ENCODE results near the gene CALML6. TPM values are rescaled to one million over a fixed set of nuclear protein-coding genes. Genes with fewer than 3 reads are reported as not detected.

Gene CALML6
- total RNA-seq, 1 donor from 2014 or later, result 0.32 TPM

- intact Hi-C loops (cut with micrococcal nuclease), result no loop called here
- no peak for DNase-seq (ENCODE audit: low spot score)
- Mint-ChIP-seq H3K36me3 (ENCODE audit: low read depth) (no peaks in the 10 kb centered on the region), H3K27me3 (ENCODE audit: low read depth) (peaks cover 4% of the 10 kb centered on the region), H3K9me3 (no peaks in the 10 kb centered on the region), H3K27ac (no peak overlapping the region), H3K4me3 (ENCODE audit: low read depth) (no peak overlapping the region), H3K4me1 (ENCODE audit: low read depth) (no peaks in the 10 kb centered on the region)
Observed at GRCh38 chr1:1964811-1965210, 49.8 kb downstream of the CALML6 start.

DNA sequence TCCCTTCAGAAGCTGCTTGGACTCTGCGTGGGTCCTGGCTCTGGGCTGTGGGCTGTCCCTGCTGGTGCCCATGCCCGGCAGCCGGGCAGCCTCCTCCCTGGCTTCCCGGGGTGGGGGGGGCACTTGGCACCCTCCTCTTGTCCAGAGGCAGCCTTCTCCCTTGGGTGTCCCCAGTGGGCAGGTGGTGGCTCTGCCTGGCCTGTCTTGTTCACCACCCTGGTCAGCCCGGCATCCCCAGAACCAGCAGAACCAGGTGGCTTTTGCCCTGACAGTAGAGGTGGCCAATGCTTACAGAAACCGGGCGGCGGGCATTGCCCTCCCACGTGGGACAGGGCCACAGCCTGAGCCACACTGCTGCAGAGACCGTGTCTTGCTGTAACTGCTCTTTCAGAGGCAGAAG, 50.5 kb downstream of the CALML6 start:
- no peak for DNase-seq (ENCODE audit: low spot score)
- Mint-ChIP-seq H3K4me3 (ENCODE audit: low read depth) (no peak overlapping the region), H3K9me3 (no peaks in the 10 kb centered on the region), H3K4me1 (ENCODE audit: low read depth) (no peaks in the 10 kb centered on the region), H3K36me3 (ENCODE audit: low read depth) (no peaks in the 10 kb centered on the region), H3K27me3 (ENCODE audit: low read depth) (peaks cover 4% of the 10 kb centered on the region), H3K27ac (no peak overlapping the region)
- intact Hi-C loops (cut with micrococcal nuclease), result no loop called here

GRCh38 chr1:1966071-1966740, 51.1 kb downstream of the CALML6 start:
- intact Hi-C loops (cut with micrococcal nuclease), result no loop called here

More at GRCh38 chr1:1966071-1966740, 51.1 kb downstream of the CALML6 start:
- H3K4me3 Mint-ChIP-seq (ENCODE audit: low read depth), result no peak overlapping the region
- H3K4me1 Mint-ChIP-seq (ENCODE audit: low read depth), result no peaks in the 10 kb centered on the region
- H3K9me3 Mint-ChIP-seq, result peaks cover 5% of the 10 kb centered on the region
- DNase-seq (ENCODE audit: low spot score), result no peak
- H3K27me3 Mint-ChIP-seq (ENCODE audit: low read depth), result no peaks in the 10 kb centered on the region
- no peak overlapping the region for H3K27ac Mint-ChIP-seq
- H3K36me3 Mint-ChIP-seq (ENCODE audit: low read depth), result no peaks in the 10 kb centered on the region

Other genes starting within 250 kb of the CALML6 start
- gene SLC35E2B, start 222.5 kb upstream of the CALML6 start, total RNA-seq, result 41.9 and 42.9 TPM in 2 replicates
- 58.5 and 63.1 TPM in 2 replicates for gene CDK11A, start 190.9 kb upstream of the CALML6 start, total RNA-seq
- 81.8 and 84.5 TPM in 2 replicates for gene NADK, start 136.8 kb upstream of the CALML6 start, total RNA-seq
- 452 and 471 TPM in 2 replicates for gene GNB1, start 24.2 kb upstream of the CALML6 start, total RNA-seq
- 0.94 and 1.2 TPM in 2 replicates for gene TMEM52, start 4.0 kb downstream of the CALML6 start, total RNA-seq
- gene CFAP74, start 88.5 kb downstream of the CALML6 start, total RNA-seq, result not detected in 2 replicates
- not detected in 2 replicates for gene GABRD, start 104.1 kb downstream of the CALML6 start, total RNA-seq
- gene PRKCZ, start 135.2 kb downstream of the CALML6 start, total RNA-seq, result 3.6 and 4.5 TPM in 2 replicates

All from activated T-helper 2 cell treated with anti-CD3 and anti-CD28 coated beads, Interferon-gamma antibody, Interleukin-2, Interleukin-4, amounts not matched to agents 10 μg/mL and 5 μg/mL and 100 μg/mL, durations not matched to agents 14 hours and 24 hours and 36 hours (primary cell).